ENCODE data around the gene LGR4.

The LGR4 gene

DNA sequence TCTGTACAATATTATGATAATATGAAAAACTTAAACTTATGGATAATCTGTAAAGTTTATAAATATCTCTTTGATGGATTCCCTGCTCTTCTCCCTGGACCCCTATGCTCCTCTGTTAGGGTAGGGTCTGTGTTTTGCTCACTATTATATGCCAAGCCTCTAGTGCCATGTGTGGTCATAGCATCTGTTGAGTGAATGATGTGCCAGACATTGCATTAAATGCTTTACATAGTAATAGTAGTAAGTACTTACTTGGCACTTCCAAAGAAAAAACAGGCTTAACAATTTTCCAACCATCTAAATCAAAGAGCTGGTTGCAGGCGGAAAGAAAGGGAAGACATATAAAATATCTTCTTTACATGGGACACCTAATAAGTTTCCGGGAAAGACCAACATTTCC is 46.8 kb downstream of the LGR4 start:
- no peak for DNase-seq (ENCODE audit: low read depth)

DNA sequence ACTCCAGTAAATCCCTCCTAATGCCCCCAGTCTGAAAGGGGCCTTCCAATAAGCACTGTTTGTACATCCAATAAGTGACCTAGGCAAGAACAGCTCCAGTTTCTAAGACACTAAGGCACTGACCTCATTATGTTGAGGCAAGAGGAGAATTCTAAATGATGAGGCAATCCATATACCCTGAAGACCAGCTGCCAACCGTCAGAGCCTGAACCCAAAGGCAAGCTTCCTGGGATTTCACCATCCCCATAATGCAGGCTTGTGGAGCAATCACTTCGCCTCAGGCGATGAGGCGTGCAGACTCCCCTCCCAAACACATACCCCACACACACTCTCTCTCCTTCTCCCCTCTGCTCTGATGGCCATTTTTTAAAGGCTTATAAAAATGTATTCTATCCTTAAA is 49.5 kb downstream of the LGR4 start:
- peak; percentile 75 for DNase-seq (ENCODE audit: low read depth)

DNA sequence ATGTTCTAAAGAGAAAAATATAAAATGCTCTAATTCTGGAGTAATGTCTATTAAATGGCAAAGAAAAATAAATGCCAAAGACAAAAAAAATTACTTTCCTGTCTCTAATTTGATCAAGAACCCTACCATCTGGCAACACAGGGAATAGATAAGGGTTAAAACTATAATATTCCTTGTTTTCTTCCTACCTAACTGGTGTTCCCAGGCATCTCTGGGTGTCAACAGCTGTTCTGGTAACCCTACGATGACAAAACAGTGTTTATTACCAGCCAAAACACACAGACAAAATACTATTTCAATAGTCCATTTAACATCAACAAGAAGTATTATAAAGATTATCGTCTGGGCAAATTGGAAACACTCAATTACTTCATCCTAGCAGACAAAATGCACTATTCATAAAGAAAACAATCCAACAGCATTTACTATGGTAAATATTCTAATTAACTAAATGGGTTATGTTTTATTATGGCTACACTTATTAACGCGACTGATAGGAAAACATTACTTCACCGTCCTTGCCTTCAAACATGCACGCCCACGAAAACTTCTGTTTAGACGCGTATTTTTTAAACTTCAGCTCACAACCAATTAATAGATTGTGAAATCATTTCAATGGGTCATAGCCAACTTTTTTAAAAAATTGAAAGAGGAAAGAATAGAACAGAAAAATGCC is 50.6 kb downstream of the LGR4 start:
- no peak for DNase-seq (ENCODE audit: low read depth)

DNA sequence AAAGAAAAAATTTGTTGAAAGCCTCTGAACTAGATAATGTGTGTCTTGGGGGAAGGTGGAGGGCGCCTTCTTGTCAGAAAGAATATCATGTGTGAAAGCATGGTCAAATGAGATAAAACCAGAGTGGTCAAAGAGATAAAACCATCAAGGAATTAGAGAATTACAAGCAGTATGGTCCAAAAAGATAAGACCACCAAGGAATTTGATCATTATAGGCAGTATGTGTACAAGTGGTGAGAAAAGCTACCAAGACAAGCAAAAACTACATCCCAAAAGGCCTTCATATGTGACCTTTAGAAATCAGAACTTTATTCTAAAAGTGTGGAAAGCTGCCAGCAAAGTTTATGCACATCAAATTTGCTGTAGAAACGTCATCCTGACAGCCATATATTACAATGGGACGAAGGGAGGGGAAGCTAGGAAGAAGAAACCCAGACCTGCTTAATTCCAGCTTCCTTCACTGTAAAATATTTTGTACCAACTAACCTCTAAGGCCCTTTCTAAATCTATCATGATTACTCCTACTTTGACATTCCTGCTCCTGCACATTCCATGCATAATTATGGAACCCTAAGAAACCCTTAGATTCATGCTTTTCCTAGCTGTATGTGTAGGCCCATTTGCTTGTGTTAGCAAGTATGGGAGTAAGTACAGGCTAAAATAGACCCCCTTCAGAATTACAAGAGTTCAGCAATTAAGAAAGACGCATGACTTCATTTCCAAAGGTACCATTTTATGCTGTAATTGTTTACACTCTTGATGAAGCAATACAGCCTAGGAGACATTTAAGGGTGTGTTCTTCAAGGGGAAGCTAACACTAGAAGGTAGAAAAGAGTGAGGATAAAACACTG is 51.6 kb downstream of the LGR4 start:
- no peak for DNase-seq (ENCODE audit: low read depth)

DNA sequence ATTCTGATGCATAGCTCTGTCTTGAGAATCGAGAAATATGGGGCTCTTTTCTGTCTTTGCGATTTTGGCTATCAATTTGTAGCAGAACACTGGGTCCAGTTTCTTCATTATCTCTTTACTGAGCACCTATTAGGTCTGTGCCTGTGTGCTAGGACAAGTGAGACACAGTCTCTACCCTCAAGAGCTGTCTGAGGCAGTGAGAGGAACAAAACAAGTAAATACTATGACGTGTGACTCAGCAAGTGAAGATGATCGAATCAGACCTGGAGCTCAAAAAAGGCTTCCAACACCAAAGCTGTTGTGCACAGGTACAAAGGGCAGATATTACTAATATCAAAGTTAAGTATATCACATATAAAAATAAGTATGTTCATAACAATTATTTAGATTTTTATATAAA is 52.4 kb downstream of the LGR4 start:
- no peak for DNase-seq (ENCODE audit: low read depth)

DNA sequence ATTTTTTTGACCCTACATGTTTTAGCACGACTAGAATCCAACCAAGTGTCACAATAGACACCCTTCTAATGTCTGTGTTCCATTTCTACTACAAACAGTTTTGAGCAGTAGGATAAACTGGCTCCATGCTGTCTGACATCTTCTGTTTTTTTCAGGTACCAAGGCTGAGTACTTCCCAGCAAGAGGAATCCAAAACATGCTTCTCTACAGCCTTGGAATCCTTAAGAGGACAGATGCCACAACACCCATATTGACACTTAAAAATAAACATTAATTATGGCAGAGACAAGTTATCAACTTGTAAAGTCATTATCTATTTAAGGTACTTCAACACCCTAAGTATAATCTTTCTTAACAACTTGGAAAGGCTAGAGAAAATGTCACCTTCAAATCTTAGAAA is 54.2 kb downstream of the LGR4 start:
- no peak for DNase-seq (ENCODE audit: low read depth)

DNA sequence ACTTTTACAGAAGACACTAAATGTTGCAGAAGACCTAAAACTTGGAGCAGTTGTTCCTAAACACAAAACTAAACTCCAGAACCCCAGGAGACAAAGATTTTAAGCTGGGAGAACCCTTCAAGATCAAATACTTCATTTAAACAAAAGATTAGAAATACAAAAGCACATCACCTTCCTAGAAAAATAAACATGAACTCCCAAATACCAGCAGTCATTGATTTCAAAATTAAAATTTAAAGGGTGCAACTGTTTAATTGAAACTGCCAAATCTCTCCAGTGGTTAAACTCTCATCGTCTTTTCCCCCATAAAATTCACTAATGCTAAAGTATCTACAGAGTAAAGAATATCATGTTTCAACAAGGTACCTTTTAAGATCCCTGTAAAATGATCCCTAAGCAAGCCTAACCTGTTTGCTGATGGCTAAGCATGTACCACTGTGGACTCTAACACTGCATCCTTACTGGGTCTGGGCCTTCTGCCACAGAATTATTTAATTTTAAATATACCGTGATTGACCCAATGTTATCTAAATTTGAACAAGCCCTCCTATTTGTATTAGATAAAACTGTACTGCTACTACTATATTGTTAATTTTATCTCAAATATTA is 55.9 kb downstream of the LGR4 start:
- no peak for DNase-seq (ENCODE audit: low read depth)

DNA sequence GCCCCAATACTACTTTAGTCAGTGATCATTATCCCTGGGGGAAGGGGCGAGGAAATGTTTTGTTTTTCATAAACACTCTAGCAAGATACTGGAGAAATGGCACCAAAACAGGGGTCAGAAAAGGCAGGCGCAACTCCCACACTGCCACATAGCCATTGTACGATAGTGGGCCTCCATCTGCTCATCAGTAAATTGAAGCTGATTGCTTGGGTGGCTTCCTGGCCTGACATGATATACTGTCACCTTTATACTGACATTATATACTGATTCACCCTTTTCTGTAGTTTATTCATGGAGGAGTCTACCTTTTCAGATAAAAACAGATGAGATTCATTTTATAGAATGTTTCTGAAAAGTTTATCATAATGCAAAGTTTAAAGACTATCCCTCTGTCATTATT is 57.9 kb downstream of the LGR4 start:
- DNase-seq (ENCODE audit: low read depth): no peak

DNA sequence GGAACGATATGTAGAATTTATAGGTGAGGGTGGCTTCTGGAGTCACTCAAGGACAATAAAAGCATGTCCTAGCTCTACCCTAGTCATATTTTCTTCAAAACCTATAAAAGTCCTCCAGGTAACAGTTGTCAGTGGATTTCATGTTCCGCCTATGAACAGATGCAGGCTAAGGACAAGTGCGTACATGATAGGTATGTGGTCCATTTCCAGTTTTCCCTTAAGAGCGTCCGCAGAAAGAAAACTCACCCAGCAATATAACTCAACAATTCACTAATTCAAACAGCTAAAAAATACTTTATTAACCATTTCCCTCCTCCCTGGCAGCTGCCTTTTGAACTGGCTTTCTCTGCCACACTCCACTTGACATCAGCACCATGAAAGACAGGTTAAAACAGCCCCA is 59.4 kb downstream of the LGR4 start:
- DNase-seq (ENCODE audit: low read depth): no peak

DNA sequence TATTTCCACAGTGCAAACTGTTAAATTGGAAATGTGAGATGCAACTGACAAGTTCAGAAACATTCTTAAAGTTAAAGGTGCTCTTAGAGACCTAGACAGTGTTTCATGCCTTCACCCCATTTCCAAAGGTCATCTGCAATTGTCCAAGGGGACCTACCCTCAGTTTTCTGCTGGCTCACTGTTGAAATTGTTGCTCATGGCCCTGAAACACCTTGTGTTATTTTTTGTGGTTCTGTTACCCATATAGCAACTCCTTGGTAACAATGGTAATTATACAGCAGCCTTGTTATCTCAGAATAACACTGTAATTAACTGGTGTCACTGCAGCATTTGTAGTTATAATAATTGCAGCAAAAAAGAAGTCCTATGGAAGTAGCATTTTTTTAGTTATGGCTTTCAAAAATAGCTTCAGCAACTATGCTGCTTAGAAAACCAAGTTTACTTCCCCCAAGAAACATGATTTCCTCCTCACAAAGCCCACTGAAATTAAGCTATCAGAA is 60.3 kb downstream of the LGR4 start:
- DNase-seq (ENCODE audit: low read depth): no peak

DNA sequence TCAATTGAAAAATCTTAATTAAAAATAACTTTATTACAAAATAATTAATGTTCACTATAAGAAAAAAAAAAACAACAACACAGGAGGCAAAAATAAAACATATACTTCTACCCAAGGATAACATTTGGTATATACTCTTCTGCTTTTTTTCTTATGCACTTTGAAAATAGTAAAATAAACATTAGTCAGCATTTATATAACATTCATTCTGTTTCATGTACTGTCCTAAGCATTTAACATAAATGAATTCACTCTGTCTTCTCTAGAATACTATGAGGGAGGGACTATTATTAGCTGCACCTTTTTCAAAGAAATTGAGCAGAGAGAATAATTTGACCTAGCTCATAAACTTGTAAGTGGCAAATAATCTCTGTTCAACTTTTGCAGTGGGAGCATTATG is 61.3 kb downstream of the LGR4 start:
- no peak for DNase-seq (ENCODE audit: low read depth)

DNA sequence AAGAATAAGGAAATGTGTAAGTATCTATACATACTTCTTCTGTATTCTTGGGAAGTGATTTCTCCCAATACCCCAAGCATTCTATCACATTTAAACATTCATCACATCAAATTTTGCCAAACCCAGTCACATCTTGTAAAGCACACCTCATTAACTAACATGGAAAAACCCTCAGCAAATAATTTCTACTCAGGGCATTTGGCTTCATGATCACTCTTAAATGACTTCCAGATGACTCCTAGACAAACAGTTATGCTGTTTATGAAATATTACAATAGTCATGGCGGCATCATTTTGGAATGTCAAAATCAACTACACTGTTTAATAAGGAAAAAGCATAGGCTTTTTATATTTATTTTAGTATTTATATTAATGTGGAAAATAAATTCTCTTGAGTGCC is 62.3 kb downstream of the LGR4 start:
- DNase-seq (ENCODE audit: low read depth): no peak

DNA sequence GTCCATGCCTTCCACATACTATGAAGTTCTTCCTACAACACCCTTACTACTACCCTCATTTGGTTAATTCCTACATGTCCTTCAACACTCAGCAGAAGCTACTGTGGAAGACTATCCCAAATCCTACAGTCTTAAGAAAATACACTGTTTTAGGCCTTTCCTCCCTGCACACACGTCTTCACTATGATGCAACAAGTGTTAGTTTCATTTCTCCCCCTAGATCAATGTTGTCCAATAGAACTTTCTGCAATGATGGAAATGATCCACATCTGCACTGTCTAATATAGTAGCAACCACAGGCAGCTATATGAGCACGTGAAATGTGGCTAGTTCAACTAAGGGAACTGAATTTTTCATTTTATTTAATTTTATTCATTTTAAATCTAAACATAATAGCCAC is 62.8 kb downstream of the LGR4 start:
- no peak for DNase-seq (ENCODE audit: low read depth)

DNA sequence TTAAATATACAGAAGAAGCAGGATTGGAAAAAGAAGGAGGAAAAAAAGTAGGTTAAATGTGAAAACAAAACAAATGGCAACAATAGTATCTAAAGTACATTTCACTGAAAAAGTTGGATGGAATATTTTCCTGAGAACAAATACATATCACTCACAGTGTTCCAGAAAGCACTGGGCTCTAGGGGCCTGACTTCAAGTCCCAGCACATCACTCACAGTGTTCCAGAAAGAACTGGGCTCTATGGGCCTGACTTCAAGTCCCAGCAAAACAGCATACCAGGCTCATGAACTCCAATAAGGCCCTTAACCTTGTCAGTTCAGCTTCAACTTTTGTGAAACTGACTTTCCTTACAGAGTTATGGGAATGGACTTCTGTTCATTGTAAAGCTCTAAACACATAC is 63.5 kb downstream of the LGR4 start:
- no peak for DNase-seq (ENCODE audit: low read depth)

DNA sequence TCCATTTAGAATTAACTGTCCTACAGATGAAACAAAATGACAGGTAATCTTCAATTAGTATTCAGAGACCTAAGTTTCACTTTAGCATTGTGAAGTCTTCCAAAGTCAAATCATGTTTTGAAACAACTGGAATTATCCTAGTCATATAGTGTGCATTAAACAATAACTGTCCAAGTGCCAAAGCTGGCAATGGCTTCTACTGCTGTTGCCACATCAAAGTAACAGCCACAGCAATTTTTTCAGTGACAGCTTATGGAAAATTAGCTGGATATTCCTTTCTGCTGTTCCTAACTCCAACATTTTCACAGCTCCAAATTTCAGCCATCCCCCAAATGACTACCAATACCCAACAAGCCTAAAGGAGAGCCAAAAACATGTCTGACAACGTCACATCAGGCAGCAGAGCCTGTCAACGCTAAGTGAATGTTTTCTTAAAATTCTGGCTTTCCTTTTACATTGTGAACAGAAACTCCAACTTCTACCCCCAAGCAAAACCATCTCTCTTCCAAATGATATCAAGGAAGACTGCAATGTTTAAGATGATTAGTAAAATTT is 64.3 kb downstream of the LGR4 start:
- no peak for DNase-seq (ENCODE audit: low read depth)

DNA sequence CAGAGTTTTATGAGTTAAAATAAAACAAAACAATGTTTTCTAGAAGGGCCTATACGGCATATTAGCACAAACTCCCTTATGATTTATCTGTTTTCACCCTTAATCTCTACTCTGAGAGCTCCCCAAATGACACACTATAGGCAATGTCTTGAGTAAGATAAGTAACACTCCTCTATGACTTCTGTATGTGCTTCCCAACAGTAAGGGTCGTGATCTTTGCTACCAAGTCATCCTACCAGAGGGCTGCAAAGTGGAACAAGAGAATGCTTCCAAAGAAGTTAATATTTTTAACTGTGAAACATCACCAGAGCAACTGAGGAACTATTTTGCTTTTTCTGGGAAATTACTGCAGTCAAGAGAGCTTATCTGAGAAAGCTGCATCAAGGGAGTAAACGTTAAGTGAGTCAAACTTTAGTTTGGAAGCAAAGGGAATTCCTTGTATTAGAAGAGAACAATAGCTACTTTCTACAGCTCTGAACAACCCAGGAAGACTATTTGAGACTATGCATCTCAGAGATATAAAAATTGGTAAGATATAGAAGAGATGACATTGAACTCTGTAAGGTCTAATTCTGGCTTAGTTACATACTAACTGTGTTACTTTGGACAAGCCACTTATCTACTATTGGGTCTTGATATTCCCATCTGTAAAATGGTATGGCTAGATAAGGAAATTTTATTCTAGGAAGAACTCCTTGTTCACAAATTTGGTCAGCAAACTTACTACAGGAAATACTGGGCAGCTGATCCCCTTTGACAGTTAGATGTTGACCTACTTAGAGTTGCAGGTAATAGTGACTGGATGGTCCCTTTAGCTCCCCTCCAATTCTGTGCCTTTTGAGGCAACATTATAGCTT is 65.9 kb downstream of the LGR4 start:
- peak; percentile 54 for DNase-seq (ENCODE audit: low read depth)

DNA sequence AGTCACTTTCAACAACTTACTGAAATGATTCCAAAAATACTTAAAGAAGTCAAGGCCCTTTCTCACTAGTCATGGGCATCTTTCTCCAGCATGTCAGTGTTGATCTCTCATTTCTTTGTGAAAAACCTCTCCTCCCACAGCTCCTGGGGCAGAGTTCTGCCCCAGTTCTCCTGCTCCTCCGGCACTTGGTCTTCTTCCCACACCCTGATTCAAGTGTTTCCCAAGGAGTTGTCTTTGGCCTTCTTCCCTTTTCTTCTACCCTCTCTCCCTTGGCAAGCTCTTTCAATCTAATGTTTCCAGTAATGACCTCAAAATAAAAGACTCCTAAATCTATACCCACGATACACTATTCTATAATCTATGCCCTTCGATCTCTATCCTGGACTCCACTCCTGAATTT is 67.5 kb downstream of the LGR4 start:
- peak; percentile 71 for DNase-seq (ENCODE audit: low read depth)

DNA sequence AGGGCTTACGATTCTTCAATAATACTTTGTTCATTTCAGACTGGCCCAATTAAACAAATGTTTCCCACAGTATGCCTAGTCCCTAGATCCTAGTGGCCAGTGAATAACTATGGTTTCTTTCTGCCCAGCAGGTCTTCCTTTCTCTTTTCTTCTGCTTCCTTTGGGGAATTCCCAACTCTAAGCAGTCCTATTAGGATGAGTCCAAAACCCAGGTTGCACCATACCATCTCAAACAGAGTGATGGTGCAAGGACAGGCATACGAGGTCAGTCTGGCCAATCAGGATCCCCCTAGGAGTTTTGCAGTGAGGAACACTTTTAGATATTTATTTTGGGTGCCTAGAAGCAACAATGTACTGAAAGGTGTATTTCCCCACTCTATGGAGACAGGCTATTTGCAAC is 68.2 kb downstream of the LGR4 start:
- no peak for DNase-seq (ENCODE audit: low read depth)

DNA sequence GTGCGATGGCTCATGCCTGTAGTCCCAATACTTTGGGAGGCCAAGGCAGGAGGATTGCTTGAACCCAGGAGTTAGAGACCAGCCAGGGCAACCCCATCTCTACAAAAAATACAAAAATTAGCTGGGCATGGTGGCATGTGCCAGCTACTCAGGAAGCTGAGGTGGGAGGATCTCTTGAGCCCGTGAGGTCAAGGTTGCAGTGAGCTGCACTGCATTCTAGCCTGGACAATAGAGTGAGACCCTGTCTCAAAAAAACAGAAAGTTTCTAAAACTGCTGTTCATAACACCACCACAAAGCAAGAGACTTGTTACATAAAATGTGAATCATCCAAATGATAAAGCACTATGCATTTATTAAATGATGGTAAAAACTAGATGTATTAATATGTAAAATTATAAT is 69.4 kb downstream of the LGR4 start:
- DNase-seq (ENCODE audit: low read depth): no peak

DNA sequence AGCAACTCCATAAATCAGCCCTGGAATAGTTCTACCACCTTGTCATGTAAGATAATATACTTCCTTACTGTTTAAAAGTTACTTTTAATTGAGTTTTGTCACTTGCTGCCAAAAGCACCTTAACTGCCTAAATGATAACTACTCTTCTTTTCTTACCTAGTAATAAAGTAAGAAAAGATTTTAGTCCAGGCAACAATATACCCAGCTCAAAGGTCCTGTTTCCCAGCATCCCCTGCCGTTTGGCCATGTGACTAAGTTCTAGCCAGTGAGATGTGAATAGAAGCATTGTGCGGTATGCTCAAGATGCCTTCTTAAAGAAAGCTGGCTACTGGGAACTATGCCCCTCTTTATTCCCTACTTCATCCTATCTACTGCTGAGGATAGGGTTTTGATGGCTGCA is 70.1 kb downstream of the LGR4 start:
- no peak for DNase-seq (ENCODE audit: low read depth)

DNA sequence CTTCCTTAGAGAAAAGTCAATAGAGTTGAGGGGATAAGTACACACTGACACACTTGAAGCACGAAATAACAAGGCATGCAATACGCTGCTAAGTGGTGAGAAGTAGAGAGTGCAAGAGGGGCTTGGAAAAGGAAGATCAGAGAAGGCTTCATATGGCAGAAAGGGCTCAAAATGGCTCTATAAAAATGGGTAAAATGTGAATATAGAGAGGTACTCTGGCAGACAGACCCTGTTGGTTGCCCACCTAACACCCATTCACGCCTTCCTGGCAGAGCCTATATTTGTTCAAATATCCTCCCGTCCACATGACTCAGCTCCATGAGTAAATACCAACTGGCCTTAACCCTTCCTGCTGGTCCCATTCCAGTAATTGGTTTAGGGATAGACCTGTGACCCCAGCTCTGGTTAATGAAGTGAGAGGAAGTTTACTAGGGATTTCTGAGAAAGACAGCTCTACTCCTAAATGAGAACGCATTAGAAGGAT is 70.7 kb downstream of the LGR4 start:
- DNase-seq (ENCODE audit: low read depth): no peak

Measured in stromal cell of bone marrow (primary cell).